Measurements from ENCODE around the gene REG4.

The REG4 gene

DNA sequence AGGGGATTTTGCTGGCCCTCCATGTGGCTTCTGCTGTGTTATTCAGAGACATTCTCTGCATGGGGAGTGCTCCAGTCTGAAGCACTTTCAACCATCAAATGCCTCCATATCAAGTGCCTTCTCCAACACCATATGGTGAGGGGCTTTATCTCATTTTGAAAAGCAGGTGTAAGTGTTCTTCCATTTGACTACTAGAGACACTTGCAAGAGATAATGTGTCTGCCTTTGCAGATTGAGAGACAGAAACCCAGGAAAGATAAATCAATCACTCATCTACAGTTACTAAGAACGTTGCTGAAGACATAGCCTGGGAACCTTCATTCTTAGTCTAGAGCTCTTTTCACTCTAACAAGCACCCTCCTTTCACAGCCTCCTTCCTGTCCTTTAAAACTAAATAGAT lies 29.5 kb upstream of the REG4 start (continued):
- TF ChIP-seq, protein P1, sequence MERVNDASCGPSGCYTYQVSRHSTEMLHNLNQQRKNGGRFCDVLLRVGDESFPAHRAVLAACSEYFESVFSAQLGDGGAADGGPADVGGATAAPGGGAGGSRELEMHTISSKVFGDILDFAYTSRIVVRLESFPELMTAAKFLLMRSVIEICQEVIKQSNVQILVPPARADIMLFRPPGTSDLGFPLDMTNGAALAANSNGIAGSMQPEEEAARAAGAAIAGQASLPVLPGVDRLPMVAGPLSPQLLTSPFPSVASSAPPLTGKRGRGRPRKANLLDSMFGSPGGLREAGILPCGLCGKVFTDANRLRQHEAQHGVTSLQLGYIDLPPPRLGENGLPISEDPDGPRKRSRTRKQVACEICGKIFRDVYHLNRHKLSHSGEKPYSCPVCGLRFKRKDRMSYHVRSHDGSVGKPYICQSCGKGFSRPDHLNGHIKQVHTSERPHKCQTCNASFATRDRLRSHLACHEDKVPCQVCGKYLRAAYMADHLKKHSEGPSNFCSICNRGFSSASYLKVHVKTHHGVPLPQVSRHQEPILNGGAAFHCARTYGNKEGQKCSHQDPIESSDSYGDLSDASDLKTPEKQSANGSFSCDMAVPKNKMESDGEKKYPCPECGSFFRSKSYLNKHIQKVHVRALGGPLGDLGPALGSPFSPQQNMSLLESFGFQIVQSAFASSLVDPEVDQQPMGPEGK (CRISPR knock-in tag; IDR thresholded peaks at IDR 0.05; ENCODE audit: borderline replicate concordance), result no peak
- TF ChIP-seq CSDC2 (CRISPR knock-in tag; IDR thresholded peaks at IDR 0.05), result no peak
- no peak for TF ChIP-seq ARNTL (CRISPR knock-in tag; IDR thresholded peaks at IDR 0.05; ENCODE audit: borderline replicate concordance, low read depth)
- no peak for TF ChIP-seq ZNF70 (CRISPR knock-in tag; IDR thresholded peaks at IDR 0.05)
- no peak for TF ChIP-seq BACH2 (CRISPR knock-in tag; IDR thresholded peaks at IDR 0.05; ENCODE audit: borderline replicate concordance)
- TF ChIP-seq TCF4 (CRISPR knock-in tag; IDR thresholded peaks at IDR 0.05; ENCODE audit: borderline replicate concordance), result no peak
- TF ChIP-seq, protein P2, sequence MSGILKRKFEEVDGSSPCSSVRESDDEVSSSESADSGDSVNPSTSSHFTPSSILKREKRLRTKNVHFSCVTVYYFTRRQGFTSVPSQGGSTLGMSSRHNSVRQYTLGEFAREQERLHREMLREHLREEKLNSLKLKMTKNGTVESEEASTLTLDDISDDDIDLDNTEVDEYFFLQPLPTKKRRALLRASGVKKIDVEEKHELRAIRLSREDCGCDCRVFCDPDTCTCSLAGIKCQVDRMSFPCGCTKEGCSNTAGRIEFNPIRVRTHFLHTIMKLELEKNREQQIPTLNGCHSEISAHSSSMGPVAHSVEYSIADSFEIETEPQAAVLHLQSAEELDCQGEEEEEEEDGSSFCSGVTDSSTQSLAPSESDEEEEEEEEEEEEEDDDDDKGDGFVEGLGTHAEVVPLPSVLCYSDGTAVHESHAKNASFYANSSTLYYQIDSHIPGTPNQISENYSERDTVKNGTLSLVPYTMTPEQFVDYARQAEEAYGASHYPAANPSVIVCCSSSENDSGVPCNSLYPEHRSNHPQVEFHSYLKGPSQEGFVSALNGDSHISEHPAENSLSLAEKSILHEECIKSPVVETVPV (CRISPR knock-in tag; IDR thresholded peaks at IDR 0.05), result no peak
- no peak for TF ChIP-seq SNAI2 (CRISPR knock-in tag; IDR thresholded peaks at IDR 0.05)

DNA sequence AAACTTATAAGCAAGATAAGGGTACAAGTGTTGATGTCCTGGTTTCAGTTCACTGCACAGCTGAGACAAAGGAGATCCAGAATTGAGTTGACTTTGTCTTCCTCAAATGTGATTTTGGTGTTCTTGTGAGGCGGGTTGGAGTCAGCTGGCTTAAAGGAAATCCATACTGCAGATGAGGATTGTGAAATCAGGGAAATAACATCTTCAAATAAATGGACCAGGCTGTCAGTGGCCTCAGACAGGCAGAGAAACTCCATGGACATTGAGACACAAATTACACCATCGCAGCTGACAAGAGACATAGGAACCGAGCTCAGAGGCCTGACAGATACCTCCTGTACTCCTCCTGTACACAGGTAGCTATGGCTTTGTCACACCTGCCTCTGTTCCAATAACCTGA lies 27.0 kb upstream of the REG4 start:
- TF ChIP-seq ZNF70 (CRISPR knock-in tag; IDR thresholded peaks at IDR 0.05) (no peak), ISL1 (CRISPR knock-in tag; IDR thresholded peaks at IDR 0.05) (no peak), PPARA (CRISPR knock-in tag; IDR thresholded peaks at IDR 0.05; ENCODE audit: borderline replicate concordance) (no peak), ZFP30 (CRISPR knock-in tag; IDR thresholded peaks at IDR 0.05) (no peak), ARNTL (CRISPR knock-in tag; IDR thresholded peaks at IDR 0.05; ENCODE audit: borderline replicate concordance, low read depth) (no peak), OSR1 (CRISPR knock-in tag; IDR thresholded peaks at IDR 0.05) (no peak), ZFP3 (CRISPR knock-in tag; IDR thresholded peaks at IDR 0.05) (no peak), CSDC2 (CRISPR knock-in tag; IDR thresholded peaks at IDR 0.05) (no peak), ZNF565 (CRISPR knock-in tag; conservative IDR thresholded peaks at IDR 0.05; ENCODE audit: low read depth) (no peak), SNAI2 (CRISPR knock-in tag; IDR thresholded peaks at IDR 0.05) (no peak), TOX (CRISPR knock-in tag; IDR thresholded peaks at IDR 0.05; ENCODE audit: borderline replicate concordance) (no peak), TCF4 (CRISPR knock-in tag; IDR thresholded peaks at IDR 0.05; ENCODE audit: borderline replicate concordance) (no peak), ESRRG (CRISPR knock-in tag; IDR thresholded peaks at IDR 0.05) (no peak), ZNF8 (CRISPR knock-in tag; IDR thresholded peaks at IDR 0.05) (no peak)
- TF ChIP-seq, protein P3, sequence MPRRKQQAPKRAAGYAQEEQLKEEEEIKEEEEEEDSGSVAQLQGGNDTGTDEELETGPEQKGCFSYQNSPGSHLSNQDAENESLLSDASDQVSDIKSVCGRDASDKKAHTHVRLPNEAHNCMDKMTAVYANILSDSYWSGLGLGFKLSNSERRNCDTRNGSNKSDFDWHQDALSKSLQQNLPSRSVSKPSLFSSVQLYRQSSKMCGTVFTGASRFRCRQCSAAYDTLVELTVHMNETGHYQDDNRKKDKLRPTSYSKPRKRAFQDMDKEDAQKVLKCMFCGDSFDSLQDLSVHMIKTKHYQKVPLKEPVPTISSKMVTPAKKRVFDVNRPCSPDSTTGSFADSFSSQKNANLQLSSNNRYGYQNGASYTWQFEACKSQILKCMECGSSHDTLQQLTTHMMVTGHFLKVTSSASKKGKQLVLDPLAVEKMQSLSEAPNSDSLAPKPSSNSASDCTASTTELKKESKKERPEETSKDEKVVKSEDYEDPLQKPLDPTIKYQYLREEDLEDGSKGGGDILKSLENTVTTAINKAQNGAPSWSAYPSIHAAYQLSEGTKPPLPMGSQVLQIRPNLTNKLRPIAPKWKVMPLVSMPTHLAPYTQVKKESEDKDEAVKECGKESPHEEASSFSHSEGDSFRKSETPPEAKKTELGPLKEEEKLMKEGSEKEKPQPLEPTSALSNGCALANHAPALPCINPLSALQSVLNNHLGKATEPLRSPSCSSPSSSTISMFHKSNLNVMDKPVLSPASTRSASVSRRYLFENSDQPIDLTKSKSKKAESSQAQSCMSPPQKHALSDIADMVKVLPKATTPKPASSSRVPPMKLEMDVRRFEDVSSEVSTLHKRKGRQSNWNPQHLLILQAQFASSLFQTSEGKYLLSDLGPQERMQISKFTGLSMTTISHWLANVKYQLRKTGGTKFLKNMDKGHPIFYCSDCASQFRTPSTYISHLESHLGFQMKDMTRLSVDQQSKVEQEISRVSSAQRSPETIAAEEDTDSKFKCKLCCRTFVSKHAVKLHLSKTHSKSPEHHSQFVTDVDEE (CRISPR knock-in tag; IDR thresholded peaks at IDR 0.05), result no peak
- TF ChIP-seq, protein P4, sequence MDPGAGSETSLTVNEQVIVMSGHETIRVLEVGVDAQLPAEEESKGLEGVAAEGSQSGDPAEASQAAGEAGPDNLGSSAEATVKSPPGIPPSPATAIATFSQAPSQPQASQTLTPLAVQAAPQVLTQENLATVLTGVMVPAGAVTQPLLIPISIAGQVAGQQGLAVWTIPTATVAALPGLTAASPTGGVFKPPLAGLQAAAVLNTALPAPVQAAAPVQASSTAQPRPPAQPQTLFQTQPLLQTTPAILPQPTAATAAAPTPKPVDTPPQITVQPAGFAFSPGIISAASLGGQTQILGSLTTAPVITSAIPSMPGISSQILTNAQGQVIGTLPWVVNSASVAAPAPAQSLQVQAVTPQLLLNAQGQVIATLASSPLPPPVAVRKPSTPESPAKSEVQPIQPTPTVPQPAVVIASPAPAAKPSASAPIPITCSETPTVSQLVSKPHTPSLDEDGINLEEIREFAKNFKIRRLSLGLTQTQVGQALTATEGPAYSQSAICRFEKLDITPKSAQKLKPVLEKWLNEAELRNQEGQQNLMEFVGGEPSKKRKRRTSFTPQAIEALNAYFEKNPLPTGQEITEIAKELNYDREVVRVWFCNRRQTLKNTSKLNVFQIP (CRISPR knock-in tag; IDR thresholded peaks at IDR 0.05; ENCODE audit: borderline replicate concordance, low read depth), result no peak
- TF ChIP-seq, protein P1 (CRISPR knock-in tag; IDR thresholded peaks at IDR 0.05; ENCODE audit: borderline replicate concordance), result no peak
- TF ChIP-seq, protein P2 (CRISPR knock-in tag; IDR thresholded peaks at IDR 0.05), result no peak
- no peak for ATAC-seq
